Muscle layer of duodenum (tissue), 2 donors: Measurements from ENCODE around the gene ZNF329.
A peak's percentile ranks its signal among the peaks of the same experiment; 100 is the strongest.

Experiments
- H3K27ac ChIP-seq: one replicate; pipeline ENCODE4 v1.7.0; 2013; ENCODE audit warnings: mild to moderate bottlenecking, low read length
- H3K27me3 ChIP-seq: one replicate; pipeline ENCODE4 v1.7.0; 2013; ENCODE audit warnings: low read depth, mild to moderate bottlenecking, control low read depth, low read length
- H3K36me3 ChIP-seq, 2 donors: one replicate each; pipeline ENCODE4 v1.7.0; 2013; ENCODE audit warnings: low read length in 2 of 2, control low read depth in 1 of 2, mild to moderate bottlenecking in 1 of 2; ENCODE audit not compliant: insufficient read depth in 2 of 2, control insufficient read depth in 1 of 2
- H3K4me1 ChIP-seq, 2 donors: one replicate each; pipeline ENCODE4 v1.7.0; 2013; ENCODE audit warnings: low read length in 2 of 2, mild to moderate bottlenecking in 2 of 2, control low read depth in 1 of 2, moderate library complexity in 1 of 2; ENCODE audit not compliant: insufficient read depth in 2 of 2, control insufficient read depth in 1 of 2
- H3K4me3 ChIP-seq, 2 donors: one replicate each; pipeline ENCODE4 v1.7.0; 2013; ENCODE audit warnings: low read length in 2 of 2, low read depth in 1 of 2, mild to moderate bottlenecking in 1 of 2
- H3K9me3 ChIP-seq, 2 donors: one replicate each; pipeline ENCODE4 v1.7.0; 2013; ENCODE audit warnings: low read length in 2 of 2, control low read depth in 1 of 2, mild to moderate bottlenecking in 1 of 2; ENCODE audit not compliant: control insufficient read depth in 1 of 2
- donor health status: healthy.

ZNF329 gene

GRCh38 chr19:58150328-58150921 is at the start of gene ZNF329:
Gene ZNF329 (minus strand): TSS chr19:58150789. CDS start chr19:58129503, 21,286 bp downstream.
- H3K27ac ChIP-seq, result peak within 1 kb of the TSS; percentile 69
- H3K4me3 ChIP-seq, result peak within 1 kb of the TSS; percentile 85
- H3K27me3 ChIP-seq, result no peaks in the 10 kb centered on the region
- no peaks in the 10 kb centered on the region for H3K36me3 ChIP-seq
- peaks cover 4 to 9% of the 10 kb centered on the region in 2 donors for H3K9me3 ChIP-seq
- peaks cover 0 to 25% of the 10 kb centered on the region in 2 donors for H3K4me1 ChIP-seq

- H3K4me3 ChIP-seq, result peak overlapping the region; percentile 11 to 64
- H3K27ac ChIP-seq, result no peak overlapping the region
- H3K36me3 ChIP-seq, result peaks cover 29 to 97% of the 10 kb centered on the region in 2 donors
- peaks cover 68 to 94% of the 10 kb centered on the region in 2 donors for H3K9me3 ChIP-seq
- no peaks in the 10 kb centered on the region for H3K27me3 ChIP-seq
- H3K4me1 ChIP-seq, result no peaks in the 10 kb centered on the region
Measured at GRCh38 chr19:58196901-58197616, 46.5 kb upstream of the ZNF329 start.

- Histone ChIP-seq H3K4me3 (peak overlapping the region; percentile 62 to 80), H3K27ac (peak overlapping the region; percentile 87), H3K4me1 (no peaks in the 10 kb centered on the region), H3K36me3 (peaks cover 18 to 53% of the 10 kb centered on the region in 2 donors), H3K9me3 (peaks cover 44 to 65% of the 10 kb centered on the region in 2 donors), H3K27me3 (no peaks in the 10 kb centered on the region)
Measured at GRCh38 chr19:58183817-58184215, 33.2 kb upstream of the ZNF329 start.

DNA sequence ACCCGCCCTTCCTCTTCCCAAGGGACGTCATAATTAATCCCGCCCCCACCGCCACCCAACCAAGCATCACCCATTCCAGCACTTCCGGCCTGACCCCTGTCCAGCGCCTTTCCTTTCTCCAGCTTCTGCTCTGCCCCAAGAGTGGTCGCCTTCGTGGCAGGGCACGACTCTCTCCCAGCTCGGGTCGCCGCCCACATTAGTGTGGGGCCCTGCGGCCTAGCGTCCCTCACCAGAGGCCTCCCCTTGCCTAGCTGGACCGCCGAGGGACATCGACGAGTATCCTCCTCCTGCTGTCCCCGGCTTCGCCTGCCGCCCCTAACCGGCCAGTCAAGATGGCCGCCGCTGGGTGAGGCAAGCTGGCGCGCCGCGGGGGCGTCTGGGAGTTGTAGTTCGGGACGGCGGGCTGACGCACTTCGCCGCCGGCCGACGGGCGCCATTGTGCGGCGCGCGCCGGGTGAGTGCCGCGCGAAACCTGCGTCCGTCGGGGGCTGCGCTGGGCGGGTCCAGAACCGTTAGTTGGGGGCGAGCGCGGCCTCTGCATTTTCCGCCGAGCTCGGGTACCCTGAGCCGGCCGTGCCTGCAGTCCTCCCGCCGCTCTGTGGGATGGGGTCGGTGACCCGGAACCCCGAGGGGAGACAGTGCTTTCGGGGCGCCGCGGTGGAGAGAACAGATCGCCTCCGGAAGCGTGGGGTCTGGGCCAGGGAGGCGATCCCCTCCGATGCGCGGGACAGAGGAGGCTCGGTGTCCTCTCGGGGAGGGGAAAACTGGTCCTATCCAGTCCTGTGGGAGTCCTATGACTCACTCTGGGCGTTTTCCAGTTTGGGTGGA is 32.6 kb upstream of the ZNF329 start, which contains the start of gene ZNF274:
Gene ZNF274 (plus strand): TSS at position 73 of the 828 bp plus-strand sequence. CDS start 905 bp downstream, outside the sequence.
- Histone ChIP-seq H3K27ac (peak within 1 kb of the TSS; percentile 87), H3K9me3 (peaks cover 49 to 67% of the 10 kb centered on the region in 2 donors), H3K4me3 (peak within 1 kb of the TSS; percentile 62 to 80), H3K36me3 (peaks cover 18 to 54% of the 10 kb centered on the region in 2 donors), H3K4me1 (no peaks in the 10 kb centered on the region), H3K27me3 (no peaks in the 10 kb centered on the region)

GRCh38 chr19:58182577-58182988 is 32.0 kb upstream of the ZNF329 start:
- peaks cover 55 to 67% of the 10 kb centered on the region in 2 donors for H3K9me3 ChIP-seq
- peaks cover 22 to 54% of the 10 kb centered on the region in 2 donors for H3K36me3 ChIP-seq

DNA sequence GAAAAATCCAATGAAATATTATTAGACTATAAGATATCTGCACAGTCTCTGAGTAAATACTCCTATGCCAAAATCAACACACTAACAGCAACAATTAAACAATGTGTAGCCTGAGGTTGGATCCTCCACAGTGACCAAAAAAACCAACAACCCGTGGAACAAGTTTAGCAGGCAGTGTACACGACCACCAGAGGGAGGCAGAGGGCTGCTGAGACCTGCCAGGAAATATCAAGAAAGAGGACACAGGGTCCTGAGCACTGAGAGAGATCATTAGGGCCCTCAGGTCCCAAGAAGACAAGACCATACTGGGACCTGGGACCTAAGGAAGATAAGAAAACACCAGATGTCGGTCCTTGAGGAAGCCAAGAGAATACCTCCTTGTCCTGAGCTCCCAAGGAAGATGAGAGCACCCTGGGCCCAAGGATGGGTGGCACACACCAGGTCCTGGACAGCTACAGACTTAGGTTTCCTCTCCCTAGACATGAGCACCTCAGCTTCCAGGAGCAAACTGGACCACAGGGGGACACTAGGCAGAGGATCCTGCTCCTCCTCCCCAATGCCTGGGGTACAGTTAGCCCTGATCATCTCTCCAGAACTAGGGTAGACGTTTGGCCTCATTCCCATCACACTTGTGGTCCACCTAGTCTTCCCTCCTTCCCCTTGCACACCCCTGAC is 31.4 kb upstream of the ZNF329 start:
- H3K27me3 ChIP-seq, result no peaks in the 10 kb centered on the region
- peak overlapping the region; percentile 62 to 80 for H3K4me3 ChIP-seq
- peaks cover 22 to 54% of the 10 kb centered on the region in 2 donors for H3K36me3 ChIP-seq
- H3K9me3 ChIP-seq, result peaks cover 57 to 67% of the 10 kb centered on the region in 2 donors
- no peaks in the 10 kb centered on the region for H3K4me1 ChIP-seq
- peak overlapping the region; percentile 30 for H3K27ac ChIP-seq

More at GRCh38 chr19:58182577-58182988, 32.0 kb upstream of the ZNF329 start:
- Histone ChIP-seq H3K4me3 (peak overlapping the region; percentile 62 to 80), H3K27me3 (no peaks in the 10 kb centered on the region), H3K27ac (peak overlapping the region; percentile 30), H3K4me1 (no peaks in the 10 kb centered on the region)

DNA sequence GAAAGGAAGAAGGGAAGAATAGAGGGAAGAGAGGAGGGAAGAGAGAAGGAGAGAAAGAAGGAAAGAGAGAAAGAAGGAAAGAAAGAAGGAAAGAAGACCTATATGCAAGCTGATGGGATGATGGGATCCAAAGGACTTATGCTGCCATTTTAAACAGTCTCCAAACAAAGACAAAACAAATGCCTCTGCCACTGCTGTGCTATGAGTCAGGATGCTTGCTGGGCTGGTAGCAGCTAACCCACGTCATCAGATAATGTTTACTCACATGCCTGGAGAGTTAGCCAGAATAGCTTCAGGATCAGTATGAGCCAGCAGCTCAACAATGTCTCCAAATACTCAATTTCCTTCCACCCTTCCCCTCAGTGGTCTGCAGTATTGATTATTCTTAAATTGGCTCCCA is 20.3 kb upstream of the ZNF329 start:
- H3K27ac ChIP-seq, result no peak overlapping the region
- peaks cover 28 to 79% of the 10 kb centered on the region in 2 donors for H3K9me3 ChIP-seq
- H3K27me3 ChIP-seq, result no peaks in the 10 kb centered on the region
- H3K36me3 ChIP-seq, result no peaks in the 10 kb centered on the region
- no peaks in the 10 kb centered on the region for H3K4me1 ChIP-seq
- H3K4me3 ChIP-seq, result peak overlapping the region in 1 of 2 donors; percentile 44

- Histone ChIP-seq H3K9me3 (peaks cover 27 to 81% of the 10 kb centered on the region in 2 donors), H3K27ac (no peak overlapping the region), H3K4me3 (peak overlapping the region in 1 of 2 donors; percentile 46), H3K27me3 (no peaks in the 10 kb centered on the region), H3K4me1 (no peaks in the 10 kb centered on the region), H3K36me3 (no peaks in the 10 kb centered on the region)
Measured at GRCh38 chr19:58166708-58167280, 16.2 kb upstream of the ZNF329 start.

GRCh38 chr19:58166268-58166667 is 15.7 kb upstream of the ZNF329 start:
- H3K4me3 ChIP-seq, result peak overlapping the region in 1 of 2 donors; percentile 46
- no peaks in the 10 kb centered on the region for H3K36me3 ChIP-seq
- H3K27me3 ChIP-seq, result no peaks in the 10 kb centered on the region
- peaks cover 27 to 84% of the 10 kb centered on the region in 2 donors for H3K9me3 ChIP-seq
- no peak overlapping the region for H3K27ac ChIP-seq
- no peaks in the 10 kb centered on the region for H3K4me1 ChIP-seq

DNA sequence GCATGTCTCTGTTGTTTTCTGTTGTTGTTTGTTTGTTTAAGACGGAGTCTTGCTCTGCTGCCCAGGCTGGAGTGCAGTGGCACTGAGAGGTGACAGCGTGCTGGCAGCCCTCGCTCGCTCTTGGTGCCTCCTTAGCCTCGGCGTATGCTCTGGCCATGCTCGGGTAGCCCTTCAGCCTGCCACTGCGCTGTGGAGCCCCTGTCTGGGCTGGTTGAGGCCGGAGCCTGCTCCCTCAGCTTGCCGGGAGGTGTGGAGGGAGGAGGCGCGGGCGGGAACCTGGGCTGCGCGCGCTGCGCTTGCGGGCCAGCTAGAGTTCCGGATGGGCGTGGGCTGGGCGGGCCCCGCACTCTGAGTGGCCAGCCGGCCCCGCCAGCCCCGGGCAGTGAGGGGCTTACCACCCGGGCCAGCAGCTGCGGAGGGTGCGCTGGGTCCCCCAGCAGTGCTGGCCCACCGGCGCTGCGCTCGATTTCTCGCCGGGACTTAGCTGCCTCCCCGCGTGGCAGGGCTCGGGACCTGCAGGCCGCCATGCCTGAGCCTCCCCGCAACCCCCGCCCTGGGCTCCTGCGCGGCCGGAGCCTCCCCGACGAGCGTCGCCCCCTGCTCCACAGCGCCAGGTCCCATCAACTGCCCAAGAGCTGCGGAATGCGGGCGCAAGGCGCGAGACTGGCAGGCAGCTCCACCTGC is 6.6 kb upstream of the ZNF329 start:
- no peaks in the 10 kb centered on the region for H3K36me3 ChIP-seq
- H3K27ac ChIP-seq, result no peak overlapping the region
- H3K27me3 ChIP-seq, result no peaks in the 10 kb centered on the region
- H3K9me3 ChIP-seq, result peaks cover 0 to 15% of the 10 kb centered on the region in 2 donors
- H3K4me1 ChIP-seq, result peaks cover 0 to 13% of the 10 kb centered on the region in 2 donors
- no peak overlapping the region for H3K4me3 ChIP-seq
